Activated CD4-positive, CD25-positive, alpha-beta regulatory T cell treated with anti-CD3 and anti-CD28 coated beads, Interleukin-2, amount 50 U/mL, for 16 hours (primary cell): Measurements from ENCODE around the gene ALKBH6.
"Not testable (repeated sequence)": the region's sequence is repeated elsewhere in the genome, so short reads cannot be mapped to it uniquely, and the experiment has no call there.

ENCODE experiments used
- DNase-seq: peaks from one replicate; pipeline ENCODE4 v3.0.0-alpha.2; 2020; ENCODE audit warnings: low read depth, low spot score

The ALKBH6 gene

GRCh38 chr19:36014012-36014924 is at the start of gene ALKBH6:
Gene ALKBH6 (minus strand): TSS chr19:36014213. CDS start chr19:36013397, 816 bp downstream.
- DNase-seq, result peak; percentile 99

DNA sequence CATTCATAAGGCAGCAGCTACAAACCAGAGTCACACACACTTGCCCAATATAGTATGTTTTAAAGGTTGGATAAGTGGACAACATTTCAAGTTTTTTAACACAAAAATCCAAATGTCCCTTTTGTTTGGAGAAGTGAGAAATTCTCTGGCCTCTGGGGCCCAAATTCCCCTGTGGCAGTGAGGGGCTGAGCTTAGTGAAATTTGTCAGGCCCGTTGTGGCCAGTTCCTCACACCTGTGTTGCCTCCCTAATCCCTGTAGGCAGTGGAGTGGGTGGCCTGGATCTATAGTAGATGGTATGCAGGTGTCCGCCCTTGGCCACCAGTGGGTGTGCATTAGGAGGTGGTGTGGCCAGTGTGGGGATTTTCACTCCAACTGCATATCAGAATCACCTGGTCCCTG is 47.4 kb upstream of the ALKBH6 start:
- no peak for DNase-seq

DNA sequence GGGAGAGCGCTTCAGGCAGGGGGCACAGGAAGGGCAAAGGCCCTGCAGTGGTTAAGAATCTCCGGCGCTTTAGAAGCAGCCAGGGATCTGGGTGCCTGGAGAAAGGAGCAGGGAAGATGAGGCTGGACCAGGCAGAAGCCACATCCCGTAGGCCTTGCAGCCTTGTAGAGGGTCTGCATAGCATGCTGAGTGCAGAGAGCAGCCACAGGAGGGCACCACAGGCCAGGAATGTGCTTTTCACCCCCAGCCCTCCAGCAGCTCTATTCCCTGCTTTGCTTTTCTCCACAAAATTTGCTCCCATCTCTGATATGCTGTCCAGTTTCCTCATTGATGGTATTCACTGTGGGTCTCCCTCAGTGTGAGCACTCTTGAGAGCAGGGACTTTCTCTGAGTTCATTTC is 46.4 kb upstream of the ALKBH6 start:
- no peak for DNase-seq

DNA sequence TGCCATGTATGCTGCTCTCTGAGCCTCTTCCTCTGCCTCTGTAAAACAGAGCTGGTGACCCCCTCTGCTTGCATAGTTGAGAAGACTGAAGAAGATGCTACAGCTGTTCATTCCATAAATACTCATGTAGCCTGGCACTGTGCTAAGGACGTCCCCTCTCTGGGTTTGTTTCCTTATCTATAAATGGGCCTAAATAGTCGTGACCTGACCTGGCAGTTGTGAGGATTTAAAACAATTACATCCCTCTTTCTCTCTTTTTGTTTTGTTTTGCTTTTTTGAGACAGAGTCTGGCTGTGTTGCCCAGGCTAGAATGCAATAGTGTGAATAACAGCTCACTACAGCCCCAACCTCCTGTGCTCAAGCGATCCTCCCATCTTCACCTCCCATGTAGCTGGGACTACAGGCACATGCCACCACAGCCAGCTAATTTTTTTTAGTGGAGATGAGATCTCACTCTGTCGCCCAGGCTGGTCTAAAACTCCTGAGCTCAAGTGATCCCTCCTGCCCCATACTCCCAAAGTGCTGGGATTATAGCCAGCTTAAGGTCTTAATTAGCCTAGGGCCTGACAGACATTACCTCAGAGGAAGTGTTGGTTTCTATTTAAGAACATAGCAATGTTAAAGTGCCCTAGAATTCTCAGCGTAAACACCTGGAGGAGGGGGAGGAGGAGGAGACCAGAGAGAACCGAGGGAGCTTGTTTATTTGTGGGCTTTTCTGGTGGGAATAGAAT is 45.3 kb upstream of the ALKBH6 start:
- DNase-seq, result no peak

- no peak for DNase-seq
Observed at GRCh38 chr19:36058481-36059179, 44.6 kb upstream of the ALKBH6 start.

GRCh38 chr19:36054733-36055686 is 41.0 kb upstream of the ALKBH6 start, which contains the start of gene WDR62:
Gene WDR62 (plus strand): TSS chr19:36054897. CDS start chr19:36054972, 75 bp downstream.
- peak; percentile 86 for DNase-seq

DNA sequence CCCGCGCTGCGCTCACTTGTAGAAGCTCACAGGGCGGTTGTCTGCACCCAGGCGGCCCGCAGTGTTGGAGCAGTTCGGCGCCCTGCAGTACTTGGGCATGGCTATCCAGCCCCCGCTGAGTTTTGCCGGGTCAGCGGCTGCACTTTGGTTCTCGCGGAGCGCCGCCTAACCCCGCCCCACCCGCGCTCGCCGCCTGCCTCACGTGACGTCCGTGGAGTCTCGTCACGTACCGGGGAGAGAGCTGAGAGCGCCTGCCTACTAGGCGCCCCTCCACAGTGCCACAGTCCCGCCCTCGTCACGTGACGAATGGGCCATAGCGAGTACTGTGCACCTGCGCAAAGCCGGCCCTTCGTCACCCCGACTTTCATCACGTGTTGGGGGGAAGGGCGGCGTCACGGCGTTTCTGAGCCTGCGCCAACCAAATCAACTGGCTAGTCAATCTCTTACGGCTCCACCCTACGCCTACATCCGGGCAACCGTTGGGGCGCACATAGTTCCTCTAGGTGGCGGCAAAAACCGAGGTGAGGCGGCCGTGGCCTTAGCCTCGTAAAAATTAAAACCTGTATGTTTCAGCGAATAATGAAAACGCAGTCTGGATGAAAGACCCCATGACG is 40.2 kb upstream of the ALKBH6 start, which contains the start of gene THAP8:
Gene THAP8, minus strand, starts transcription at position 167 of the 614 bp plus-strand sequence. Its CDS starts 68 bp downstream, at position 99.
- DNase-seq, result peak; percentile 100

- no peak for DNase-seq
Observed at GRCh38 chr19:36051637-36052036, 37.6 kb upstream of the ALKBH6 start.

DNA sequence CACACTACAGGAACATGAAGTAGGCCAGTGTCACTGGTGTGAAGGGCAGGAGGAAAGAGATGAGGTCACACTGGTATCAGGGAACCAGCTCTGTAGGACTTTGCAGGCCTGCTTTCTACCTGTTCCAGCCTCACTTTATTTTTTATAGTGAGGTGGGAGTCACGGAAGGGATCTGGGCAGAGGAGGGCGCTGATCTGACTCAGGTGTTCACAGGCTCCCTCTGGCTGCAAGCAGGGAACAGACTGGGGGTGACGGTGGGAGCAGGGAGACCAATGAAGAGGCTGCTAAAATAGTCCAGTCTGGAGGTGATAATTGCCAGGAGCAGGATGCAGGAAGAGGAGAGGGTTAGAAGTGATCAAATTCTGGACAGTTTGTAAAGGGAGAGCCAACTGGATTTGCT is 37.2 kb upstream of the ALKBH6 start:
- no peak for DNase-seq

GRCh38 chr19:36049080-36049698 is 35.2 kb upstream of the ALKBH6 start:
- no peak for DNase-seq

DNA sequence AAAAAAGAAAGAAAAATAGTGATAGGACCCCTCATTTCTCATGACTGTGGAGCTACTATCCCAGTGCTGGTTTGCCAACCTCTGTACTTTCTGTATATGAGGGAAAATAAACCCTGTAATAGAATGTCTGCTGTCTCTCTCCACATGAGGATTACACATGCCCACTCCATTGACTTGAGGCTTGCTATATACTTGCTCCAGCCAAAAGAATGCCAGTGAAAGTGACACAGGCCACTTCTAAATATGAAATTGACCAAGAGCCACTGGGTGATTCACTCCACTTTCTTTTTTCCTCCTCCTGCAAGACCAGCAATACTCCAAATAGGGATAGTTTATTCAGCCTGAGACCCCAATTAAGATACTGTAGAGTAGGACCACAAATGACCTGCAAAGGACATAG is 33.8 kb upstream of the ALKBH6 start:
- no peak for DNase-seq

- DNase-seq, result no peak
Observed at GRCh38 chr19:36046443-36047050, 32.5 kb upstream of the ALKBH6 start.

GRCh38 chr19:36043952-36044351 is 29.9 kb upstream of the ALKBH6 start:
- no peak for DNase-seq

DNA sequence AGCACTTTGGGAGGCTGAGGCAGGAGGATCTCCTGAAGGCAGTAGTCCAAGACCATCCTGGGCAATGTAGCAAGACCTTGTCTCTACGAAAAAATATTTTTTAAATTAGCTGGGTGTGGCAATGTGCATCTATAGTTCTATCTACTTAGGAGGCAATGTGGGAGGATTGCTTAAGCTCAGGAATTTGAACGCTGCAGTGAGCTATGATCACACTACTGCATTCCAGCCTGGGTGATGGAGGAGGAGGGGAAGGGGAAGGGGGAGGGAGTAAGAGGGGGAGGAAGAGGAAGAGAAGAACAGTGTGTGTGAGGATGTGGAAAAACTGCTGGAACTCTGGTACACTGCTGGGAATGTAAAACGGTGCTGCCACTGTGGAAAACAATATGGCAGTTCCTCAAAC is 27.8 kb upstream of the ALKBH6 start:
- no peak for DNase-seq

DNA sequence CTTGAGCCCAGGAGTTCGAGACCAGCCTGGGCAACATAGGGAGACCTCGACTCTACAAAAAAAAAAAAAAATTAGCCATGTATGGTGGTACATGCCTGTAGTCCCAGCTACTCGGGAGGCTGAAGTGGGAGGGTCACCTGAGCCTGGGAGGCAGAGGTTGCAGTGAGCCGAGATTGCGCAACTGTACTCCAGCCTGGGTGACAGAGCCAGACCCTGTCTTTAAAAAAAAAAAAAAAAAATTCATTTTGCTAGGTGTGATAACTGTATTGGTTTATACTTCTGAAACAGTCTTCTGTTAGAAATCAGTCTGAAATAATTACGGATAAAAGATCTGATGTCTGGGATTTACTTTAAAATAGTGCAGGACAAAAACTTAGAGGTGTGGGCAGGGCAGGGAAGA is 27.1 kb upstream of the ALKBH6 start:
- DNase-seq, result not testable (repeated sequence)

DNA sequence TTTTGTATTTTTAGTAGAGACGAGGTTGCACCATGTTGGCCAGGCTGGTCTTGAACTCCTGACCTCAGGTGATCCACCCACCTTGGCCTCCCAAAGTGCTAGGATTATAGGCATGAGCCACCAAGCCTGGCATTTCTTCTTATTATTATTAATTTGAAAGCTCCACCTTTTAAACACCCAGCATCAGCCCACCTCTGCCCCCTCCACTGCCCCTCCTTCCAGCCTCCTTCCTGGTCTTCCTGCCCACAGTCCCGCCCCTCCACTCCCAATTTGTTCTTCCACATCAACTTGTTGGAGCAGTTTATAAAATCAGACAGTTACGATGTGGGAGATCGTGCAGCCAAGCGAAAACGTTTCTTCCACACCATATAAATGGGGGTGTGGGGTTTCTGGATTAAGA is 26.5 kb upstream of the ALKBH6 start:
- DNase-seq, result no peak

DNA sequence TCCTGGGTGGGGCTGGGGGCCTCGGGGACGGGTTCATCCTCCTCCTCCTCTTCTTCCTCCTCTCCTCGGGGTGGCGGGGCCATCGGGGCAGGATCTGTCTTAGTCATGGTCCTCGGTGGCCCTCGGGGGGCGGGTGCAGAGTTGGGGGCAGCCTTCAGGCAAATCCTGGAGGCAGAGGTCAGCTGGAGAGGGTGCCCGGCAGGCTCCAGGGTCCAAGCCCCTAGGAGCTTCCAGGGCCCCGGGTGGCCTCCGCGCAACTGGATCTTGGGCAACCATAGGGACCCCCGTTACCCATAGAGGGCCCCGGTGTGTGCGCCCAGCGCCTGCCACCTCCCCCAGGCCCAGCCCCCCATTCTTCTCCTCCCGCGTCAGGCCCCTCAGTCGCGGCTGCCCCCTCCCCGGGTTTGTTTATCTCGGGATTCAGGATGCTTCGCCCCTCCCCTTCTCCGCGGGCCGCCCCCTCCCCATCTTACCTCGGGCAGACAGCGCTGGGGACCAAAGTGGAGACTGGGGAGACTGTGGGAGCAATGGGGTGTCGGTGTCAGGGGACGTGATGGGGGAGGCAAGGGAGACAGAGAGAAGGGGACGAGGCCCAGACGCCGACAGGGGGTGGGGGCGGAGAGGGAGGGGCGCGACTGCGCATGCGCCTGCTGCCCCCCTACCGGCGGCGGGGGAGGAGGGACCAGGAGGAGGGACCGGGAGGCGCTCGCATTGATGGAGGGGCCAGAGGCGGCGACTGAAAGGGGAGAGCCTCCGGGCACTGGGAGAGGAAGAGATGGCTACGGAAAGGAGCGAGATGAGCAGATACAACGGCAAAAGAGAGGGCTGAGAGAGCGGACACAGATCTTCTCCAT is 18.5 kb upstream of the ALKBH6 start, which contains the start of gene CLIP3:
Gene CLIP3, minus strand, starts transcription at position 623 of the 854 bp plus-strand sequence. Its CDS starts 516 bp downstream, at position 107.
- DNase-seq, result no peak

- DNase-seq, result no peak
Observed at GRCh38 chr19:36031308-36031707, 17.3 kb upstream of the ALKBH6 start.
